IPS DF 4.7 (cell line): ENCODE measurements around the gene LAMB1.
"Not testable (repeated sequence)": the region's sequence is repeated elsewhere in the genome, so short reads cannot be mapped to it uniquely, and the experiment has no call there.

ENCODE experiments used
- DNase-seq: peaks from one replicate; pipeline ENCODE4 v3.0.0-alpha.2; 2013; ENCODE audit warnings: low spot score; ENCODE audit errors: extremely low read depth

Gene LAMB1

DNA sequence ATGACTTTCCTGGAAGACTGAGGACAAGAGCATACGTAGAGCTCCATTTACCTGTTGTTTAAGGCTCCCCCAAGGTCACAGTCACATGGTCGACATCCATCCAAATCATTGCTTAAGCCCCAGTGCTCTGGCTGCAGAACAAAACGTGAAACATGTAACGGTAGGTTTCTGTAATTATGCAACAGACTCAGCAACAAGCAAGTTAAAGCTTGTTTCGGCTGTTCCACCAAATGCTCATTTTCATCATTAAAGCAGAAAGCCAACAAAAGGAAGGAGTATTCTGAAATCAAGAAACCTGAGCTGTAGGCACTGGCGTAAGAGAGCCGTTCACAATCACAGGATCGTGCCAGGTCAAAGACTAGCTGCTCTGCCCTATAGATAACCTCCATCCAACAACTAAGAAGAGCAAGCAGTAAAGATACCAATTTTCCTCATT, 30.0 kb downstream of the LAMB1 start:
- no peak for DNase-seq

DNA sequence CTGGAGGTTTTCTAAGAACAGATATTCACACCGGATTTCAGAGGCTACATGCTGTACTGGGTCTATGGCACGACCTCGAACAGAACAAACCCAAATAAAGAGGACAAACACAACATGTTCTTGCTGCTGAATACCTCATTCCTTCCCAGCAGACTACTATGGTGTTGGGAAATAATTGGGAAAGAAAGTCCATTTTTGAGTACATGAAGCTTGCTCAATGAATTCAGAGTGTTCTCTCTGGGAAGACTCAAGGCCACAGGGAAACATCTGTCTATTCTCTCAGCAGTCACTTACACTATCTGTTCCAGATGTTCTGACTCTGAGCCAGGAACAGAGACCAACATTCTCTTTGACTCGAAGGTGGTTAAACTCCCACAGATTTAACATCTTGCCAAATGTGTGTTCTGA, 30.9 kb downstream of the LAMB1 start:
- DNase-seq: no peak

GRCh38 chr7:107971613-107972012, 31.3 kb downstream of the LAMB1 start:
- no peak for DNase-seq

DNA sequence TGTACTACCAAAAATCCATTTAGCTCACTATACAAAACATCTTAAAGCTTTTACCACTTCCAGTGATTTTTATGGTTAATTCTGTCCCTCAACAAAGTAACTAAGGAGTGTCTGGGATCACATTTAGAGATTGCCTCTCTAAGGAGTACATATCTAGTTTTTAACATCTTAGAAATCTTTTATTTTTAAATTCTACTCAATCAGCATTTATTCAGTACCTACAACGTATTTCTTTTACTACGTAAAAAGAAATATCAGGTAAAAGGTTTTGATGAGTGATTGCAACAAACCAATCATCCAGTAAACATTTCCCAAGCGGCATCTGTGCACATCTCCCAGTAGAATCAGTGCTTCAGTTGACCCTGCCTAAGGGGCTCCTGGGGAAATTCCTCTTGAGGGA, 31.9 kb downstream of the LAMB1 start:
- no peak for DNase-seq

DNA sequence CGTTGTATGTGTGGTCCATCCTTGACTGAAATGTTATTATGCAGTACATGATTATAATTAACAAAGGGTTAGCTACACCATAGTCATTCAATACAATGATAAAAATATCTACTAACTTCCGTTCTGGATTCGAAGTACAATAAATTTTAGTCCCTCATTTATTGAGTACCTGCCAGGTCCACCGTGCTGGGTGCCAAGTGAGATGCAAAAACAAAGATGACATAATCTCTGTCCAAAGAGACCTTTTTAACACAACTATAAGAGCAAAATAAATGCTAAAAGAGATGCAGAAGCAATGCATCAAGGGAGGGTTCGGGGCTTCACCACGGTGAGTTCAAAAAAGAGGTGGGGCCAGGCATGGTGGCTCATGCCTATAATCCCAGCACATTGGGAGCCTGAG, 33.1 kb downstream of the LAMB1 start:
- DNase-seq: no peak

DNA sequence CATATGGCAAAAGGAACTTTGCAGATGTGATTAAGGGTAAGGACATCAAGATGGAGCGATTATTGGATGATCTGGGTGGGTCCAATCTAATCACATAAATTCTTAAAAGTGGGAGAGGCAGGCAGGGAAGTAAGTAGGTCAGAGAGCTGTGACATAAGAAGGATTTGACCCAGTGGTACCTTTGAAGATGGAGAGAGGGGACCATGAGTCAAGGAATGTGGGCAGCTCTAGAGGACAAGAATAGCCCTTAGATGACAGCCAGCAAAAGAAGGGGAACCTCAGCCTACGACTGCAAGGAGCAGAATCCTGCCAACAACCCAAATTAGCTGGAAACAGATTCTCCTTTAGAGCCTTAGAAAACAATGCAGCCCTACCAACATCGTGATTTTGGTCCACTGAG, 34.5 kb downstream of the LAMB1 start:
- DNase-seq: no peak

GRCh38 chr7:107967420-107967819, 35.5 kb downstream of the LAMB1 start:
- no peak for DNase-seq

DNA sequence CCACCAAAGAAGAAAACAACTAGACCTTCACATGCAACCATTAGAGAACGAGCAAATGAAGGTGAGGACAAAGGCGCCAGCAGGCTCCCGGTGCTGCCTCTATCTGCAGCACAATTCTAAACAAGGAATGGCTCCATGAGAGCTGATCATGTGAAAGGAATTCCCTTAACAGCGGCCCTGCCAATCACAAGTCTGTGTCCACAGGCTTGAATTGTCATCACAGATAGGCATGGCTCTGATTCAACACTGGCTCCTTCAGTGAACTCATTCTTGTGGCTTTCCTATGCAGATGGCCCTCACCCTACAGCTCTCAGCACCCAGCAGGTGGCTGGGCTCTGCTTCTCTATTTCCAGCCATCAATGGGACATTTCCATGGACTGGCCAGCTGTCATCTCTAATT, 36.2 kb downstream of the LAMB1 start:
- DNase-seq: no peak

DNA sequence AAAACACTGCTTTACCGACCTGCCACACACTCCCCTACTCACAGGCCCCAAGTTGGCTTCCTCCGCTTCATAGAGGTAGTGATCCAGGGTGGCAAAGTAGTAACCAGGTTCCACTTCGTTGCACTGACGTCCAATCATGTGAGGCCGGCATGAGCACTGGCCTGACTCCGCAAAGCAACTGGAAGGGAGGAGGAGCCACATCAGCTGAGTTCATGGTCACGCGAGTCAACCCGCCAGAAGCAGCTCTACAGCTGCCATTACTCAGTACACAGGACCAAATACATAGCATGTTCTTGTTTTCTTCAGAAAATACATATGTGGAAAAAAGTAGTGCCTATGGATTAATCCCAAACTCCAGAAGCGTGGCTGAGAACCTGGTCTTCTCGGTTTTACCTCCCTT, 38.5 kb downstream of the LAMB1 start:
- no peak for DNase-seq

DNA sequence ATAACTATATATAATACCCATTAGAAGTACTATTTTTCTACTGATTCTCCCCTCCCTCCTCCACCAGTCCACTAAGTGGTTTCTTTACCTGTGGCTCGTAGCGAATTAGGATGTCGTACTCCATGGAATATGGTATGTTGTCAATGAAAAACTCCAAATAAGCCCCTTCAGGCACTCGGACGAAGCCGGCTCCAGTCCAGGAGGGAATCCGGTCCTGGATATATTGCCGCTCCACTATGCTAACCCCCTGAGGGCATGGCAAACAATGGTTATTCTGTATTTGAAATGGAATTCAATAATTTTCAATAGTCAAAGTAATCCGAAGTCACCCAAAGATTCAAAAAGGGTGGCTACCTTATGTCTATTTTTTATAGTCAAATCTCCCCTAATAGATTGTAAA, 40.1 kb downstream of the LAMB1 start:
- DNase-seq: no peak

- no peak for DNase-seq
These were observed 41.6 kb downstream of the LAMB1 start for GRCh38 chr7:107961405-107961804.

DNA sequence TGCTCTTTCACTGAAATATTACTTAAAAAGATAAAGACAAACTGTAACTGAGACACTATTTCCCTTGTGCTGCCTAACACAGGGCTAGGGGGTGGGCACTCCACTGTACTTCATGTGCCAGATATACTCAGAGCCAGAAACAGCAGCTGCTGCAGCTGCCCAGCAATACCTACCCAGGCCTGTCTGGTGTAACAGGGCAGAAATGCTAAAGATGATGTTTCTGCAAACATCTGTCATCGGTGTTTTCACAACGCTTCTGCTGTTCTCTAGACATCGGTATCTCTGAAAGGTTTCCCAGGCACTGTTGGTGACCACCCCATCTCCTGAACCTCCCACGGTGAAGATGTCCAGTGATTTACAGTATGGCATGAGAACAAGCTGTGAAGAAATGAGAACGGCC, 42.7 kb downstream of the LAMB1 start:
- no peak for DNase-seq

- no peak for DNase-seq
These were observed 43.4 kb downstream of the LAMB1 start for GRCh38 chr7:107959527-107959898.

- no peak for DNase-seq
These were observed 44.0 kb downstream of the LAMB1 start for GRCh38 chr7:107958764-107959526.

DNA sequence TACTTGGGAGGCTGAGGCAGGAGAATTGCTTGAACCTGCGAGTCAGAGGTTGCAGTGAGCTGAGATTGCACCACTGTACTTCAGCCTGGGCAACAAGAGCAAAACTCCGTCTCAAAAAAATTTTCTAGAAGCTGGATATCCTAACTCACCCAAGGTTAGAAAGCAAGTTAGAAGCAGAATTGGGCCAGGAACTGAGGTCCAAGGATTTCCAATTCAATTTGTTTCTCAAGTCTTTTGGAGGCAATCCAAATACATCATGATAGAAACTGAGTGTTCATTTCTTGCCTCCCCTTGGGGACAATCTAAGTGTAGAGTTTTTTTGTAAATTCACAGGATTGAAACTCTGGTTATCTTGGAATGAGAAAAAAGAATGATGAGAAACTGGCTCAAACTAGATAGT, 45.5 kb downstream of the LAMB1 start:
- no peak for DNase-seq

- DNase-seq: not testable (repeated sequence)
These were observed 46.0 kb downstream of the LAMB1 start for GRCh38 chr7:107956950-107957349.

GRCh38 chr7:107955394-107955793, 47.6 kb downstream of the LAMB1 start:
- no peak for DNase-seq

- DNase-seq: no peak
These were observed 49.0 kb downstream of the LAMB1 start for GRCh38 chr7:107953924-107954303.

DNA sequence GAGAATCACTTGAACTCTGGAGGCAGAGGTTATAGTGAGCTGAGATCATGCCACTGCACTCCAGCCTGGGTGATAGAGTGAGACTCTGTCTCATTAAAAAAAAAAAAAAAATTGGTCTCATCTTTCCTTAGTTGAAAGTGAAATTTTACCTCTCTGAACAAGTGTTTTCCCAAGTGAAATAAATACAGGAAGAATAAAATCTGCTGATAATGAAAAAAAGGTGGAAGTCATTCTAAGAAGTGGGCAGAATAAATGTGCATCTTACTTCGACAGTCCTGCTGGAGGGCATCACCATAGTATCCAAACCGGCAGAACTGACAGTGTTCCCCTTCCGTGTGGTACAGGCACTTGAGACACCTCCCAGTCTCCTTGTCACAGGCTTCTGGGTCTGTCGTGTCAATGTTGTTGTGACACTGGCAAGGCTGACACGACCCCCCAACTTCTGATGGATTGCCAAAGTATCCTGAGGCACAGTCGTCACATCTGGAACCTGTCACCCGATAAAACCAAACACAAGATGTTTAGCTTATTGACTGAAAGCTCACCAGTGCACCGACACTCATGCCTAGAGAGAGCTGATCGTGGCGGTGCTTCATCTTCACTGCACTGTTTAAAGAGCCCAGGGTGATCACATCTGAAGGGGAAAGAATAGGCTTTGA, 49.6 kb downstream of the LAMB1 start:
- DNase-seq: no peak

- no peak for DNase-seq
These were observed 51.1 kb downstream of the LAMB1 start for GRCh38 chr7:107951896-107952295.

DNA sequence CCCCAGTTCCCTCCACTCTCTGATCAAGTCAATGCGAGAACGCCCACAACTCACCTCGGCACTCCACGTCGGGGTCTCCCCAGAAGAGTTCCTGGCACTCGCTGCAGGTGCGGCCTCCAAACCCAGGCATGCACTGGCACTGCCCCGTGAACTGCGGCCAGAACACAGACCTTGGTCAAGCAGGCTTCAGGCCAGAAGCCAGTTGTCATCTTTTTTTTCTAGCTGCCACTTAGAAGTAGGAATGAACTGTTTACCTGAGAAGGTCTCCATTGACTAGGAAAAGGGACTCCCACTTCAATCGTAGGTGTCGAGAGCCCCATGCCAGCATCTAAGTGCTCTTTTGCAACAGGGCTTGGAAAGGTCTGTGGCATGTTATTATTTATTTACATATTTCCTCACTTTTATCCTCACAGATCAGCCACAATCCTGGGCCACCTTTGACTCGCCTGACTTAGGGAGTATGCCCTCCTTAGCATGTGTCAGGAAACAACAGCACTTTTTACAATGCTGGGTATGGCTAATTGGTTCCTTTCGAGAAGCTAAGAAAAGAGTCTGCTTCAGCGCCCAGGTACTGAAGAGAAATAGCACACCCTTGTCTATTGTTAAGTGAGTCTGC, 51.7 kb downstream of the LAMB1 start:
- DNase-seq: no peak

DNA sequence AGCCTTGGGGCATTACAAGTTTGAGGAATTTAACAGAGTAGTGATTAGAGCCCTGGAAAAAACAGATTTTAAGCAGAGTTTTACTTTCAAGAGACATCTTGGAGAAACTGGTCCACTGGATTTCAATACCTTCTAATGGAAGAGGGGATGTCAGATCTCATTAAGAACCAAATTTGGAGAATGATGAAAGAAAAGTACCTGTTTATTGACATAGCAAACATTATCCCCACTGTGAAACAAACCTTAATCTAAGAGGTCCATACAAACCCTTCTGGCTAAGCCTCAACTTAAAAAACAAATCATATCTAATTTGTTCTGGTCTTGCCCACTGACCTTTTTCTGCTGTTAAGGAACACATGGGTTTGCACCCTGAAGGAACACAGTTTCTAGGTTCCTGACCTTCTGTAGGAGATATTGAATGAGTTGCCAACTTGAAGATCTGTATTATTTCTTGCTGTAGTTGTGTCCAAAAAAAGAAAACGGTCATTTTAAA, 53.5 kb downstream of the LAMB1 start:
- no peak for DNase-seq
